WI38 (cell line): ENCODE data around the gene MCMBP.

ENCODE experiments used
- H3K4me3 ChIP-seq: 2 replicates; pipeline ENCODE4 v1.5.1; 2011; ENCODE audit warnings: low read depth, mild to moderate bottlenecking, control low read depth, low read length
- TF ChIP-seq, protein P1 (sequence below): IDR thresholded peaks from 2 replicates; pipeline ENCODE4 v1.5.1; 2012; ENCODE audit warnings: low read depth, mild to moderate bottlenecking, control low read depth, low read length

Gene MCMBP

DNA sequence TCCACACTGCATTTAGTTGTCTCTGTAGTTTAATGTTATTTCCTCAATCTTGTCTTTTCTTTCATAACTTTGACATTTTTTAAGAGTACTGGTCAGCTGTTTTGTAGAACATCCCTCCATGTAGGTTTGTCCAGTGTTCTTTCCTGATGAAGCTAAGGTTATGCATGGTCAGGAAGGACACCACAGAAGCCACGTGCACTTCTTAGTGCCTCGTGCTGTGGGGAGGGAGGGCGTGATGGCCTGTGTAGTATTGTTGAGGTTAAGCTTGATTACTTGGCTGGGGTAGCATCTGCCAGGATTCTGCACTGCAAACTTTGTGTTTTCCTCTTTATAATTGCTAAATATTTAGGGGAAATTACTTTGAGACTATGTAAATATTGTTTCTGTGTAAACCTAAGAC is 48.3 kb downstream of the MCMBP start:
- H3K4me3 ChIP-seq = no peak overlapping the region
- TF ChIP-seq, protein P1, sequence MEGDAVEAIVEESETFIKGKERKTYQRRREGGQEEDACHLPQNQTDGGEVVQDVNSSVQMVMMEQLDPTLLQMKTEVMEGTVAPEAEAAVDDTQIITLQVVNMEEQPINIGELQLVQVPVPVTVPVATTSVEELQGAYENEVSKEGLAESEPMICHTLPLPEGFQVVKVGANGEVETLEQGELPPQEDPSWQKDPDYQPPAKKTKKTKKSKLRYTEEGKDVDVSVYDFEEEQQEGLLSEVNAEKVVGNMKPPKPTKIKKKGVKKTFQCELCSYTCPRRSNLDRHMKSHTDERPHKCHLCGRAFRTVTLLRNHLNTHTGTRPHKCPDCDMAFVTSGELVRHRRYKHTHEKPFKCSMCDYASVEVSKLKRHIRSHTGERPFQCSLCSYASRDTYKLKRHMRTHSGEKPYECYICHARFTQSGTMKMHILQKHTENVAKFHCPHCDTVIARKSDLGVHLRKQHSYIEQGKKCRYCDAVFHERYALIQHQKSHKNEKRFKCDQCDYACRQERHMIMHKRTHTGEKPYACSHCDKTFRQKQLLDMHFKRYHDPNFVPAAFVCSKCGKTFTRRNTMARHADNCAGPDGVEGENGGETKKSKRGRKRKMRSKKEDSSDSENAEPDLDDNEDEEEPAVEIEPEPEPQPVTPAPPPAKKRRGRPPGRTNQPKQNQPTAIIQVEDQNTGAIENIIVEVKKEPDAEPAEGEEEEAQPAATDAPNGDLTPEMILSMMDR = no peak

DNA sequence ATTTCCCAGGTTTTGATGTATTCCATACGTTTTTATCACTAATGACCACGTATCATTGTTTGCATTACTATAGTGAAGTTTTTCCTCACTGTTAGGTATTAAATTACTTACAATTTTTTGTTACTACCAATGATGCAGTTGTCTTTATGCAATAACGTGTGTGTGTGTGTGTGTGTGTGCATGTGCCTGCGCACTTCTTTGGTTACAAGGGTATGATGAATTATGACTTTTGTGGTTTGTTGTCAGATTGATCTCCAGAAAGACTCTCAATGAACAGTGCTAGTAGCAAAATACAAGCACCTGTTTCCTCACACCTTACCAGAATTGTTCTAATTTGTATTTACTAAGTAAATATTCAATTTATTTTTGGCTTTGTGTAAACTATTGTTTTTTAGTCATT is 51.5 kb downstream of the MCMBP start:
- TF ChIP-seq, protein P1 = no peak
- no peak overlapping the region for H3K4me3 ChIP-seq

DNA sequence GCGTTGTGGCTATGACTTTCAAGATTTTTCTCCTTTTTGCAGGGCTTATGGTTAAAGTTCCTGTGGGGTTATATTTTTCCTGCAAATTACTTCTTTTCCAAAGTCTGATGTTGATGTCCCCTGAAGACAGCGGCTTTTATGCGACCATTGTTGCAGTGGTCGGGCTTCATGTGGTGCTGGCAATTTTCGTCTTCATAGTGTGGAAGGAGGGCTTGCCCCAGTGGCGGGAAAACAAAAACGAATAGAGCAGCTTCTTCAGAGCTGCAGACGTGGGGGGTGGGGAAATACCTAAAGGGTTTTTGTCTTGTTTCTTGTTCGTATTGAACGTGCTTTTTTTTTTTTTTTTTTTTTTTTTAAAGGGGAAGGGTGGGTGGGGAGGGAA is 53.8 kb downstream of the MCMBP start:
- no peak overlapping the region for H3K4me3 ChIP-seq
- TF ChIP-seq, protein P1 = no peak

DNA sequence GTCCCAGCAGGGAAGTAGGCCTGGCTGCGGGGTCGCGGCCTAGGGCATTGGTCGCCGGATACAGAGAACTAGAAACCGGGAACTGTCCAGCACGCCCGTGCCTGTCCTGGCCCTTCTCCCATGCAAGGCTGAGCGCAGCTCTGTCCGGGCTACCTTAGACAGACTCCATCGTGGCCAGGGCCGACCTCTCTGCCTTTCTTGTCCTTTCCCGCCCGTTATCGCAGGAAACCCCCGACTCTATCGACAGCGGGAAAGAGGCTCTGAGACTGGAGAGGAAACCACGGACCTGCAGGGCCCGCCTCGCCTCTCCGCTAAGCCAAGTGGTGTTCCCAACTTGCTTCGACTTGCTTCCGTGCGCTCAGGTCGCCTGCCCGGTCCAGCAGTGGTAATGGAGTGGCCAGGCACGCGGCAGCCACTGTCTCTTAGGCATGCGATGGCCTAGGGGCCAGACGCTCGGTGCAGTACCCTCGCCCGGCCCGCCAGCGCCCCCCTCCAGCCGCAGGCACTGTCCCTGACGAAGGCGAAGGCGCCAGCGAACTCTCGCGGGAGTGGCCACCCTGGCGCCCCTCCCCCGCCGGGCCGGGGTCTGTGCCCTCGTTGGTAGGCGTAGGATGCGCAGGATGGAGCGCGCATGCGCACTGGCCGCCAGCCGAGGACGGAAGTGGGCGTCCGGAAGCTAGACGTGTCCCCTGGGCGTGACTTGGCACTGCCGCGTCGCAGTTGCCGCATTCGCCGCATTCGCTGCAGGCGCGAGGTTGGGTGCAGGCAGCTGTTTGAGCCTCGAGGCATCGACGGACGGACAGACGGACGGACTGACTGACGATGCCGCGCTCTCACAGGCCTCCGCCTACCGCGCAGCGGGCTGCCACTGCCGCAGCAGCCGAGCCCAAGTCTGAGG is 54.4 kb downstream of the MCMBP start:
- TF ChIP-seq, protein P1 = no peak
- H3K4me3 ChIP-seq = no peak overlapping the region

DNA sequence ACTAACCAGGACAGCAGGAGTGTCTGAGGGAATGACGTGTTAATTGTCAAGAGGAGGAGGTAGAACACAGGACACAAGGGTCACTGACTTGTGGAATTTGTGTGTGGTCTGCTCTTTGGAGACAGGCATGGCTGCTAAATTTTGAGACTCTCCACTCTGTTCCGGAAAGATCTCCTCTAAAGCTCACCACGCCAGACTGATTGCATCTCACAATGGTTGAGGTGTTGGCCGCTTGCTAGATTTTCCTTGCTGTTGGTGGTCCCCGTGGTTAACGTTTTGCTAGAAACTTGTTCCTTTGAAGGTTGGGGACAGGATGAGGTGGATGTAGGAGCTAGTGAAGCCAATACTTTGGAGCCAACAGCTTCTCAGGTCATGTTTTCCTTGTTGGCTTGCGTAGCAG is 57.0 kb downstream of the MCMBP start:
- TF ChIP-seq, protein P1 = no peak
- H3K4me3 ChIP-seq = no peak overlapping the region

DNA sequence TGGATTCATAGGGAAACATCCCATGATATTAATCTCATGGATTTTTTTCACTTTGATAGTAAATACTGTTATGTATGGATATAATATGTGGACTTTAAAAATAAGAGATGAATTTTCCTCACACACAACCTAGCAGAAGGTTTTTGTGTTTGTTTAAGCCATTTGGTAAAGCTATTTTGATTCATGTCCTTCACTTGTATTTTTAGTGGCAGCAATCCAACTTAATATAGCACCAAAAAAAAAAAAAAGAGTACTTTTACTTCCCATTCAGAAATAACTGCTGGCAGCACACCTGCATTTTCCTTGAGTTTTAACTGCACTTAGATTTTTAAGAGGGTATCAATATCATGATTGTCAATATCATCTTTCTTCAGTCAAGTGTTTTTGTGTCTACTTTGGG is 60.0 kb downstream of the MCMBP start:
- H3K4me3 ChIP-seq = no peak overlapping the region
- TF ChIP-seq, protein P1 = no peak

DNA sequence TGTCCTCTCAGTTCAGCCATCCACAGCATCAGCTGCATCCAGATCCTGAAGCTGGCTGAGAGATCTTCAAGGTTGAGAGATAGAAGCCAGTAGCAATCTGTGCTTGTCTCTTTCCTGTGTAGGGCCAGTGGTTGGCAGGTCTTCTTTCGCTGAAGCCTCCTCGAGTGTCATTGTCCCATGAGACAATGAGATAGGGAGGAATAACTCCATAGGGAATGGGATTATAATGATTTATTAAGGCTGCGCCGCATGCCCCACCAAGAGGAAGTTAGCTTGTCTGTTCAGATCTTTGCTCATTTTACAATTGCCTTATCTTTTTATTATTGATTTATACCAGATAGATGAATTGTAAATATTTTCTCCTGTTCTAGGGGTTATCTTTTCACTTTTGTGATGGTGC is 61.5 kb downstream of the MCMBP start:
- TF ChIP-seq, protein P1 = no peak
- H3K4me3 ChIP-seq = no peak overlapping the region
